ENCODE data around the gene ENTREP3.
"Not testable (repeated sequence)": the region's sequence is repeated elsewhere in the genome, so short reads cannot be mapped to it uniquely, and the experiment has no call there.

Gene ENTREP3

DNA sequence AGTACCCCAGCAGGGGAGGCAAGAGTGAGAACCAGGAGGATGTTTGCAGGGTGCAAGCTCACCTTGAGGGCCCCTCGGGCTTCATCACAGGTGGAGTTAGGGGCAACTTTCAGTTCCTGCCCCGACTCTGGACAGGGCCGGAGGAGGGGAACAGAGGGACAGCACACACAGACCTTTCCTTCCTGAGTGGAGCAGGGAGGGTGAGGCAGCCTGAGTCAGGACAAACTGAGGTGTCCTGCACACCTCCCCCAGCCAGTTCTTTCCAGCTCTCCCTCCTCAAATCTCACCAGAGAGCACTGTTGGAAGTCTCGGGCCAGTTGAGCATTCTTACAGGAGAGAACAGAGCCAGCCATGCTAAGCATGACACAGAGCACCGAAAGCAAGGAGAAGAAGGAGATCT lies 1.5 kb downstream of the ENTREP3 start:
- in situ Hi-C loops (cut with HindIII; ENCODE audit: low sequenced_read_pairs): no loop called here

DNA sequence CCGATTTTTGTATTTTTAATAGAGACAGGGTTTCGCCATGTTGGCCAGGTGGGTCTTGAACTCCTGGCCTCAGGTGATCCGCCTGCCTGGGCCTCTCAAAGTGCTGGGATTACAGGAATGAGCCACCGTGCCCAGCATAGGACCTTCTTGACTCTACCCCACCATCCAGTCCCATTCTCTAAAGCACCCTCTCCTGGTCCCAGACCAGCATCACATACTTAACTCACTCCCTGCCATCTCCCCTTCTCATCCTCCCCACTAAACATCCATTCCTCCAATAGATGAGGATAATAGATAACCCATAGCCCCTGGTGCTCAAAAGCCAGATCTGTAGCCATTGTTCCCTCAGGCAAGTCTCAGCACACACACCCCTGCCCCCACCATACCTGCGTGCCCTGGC lies 2.1 kb downstream of the ENTREP3 start:
- in situ Hi-C loops (cut with HindIII; ENCODE audit: low sequenced_read_pairs): no loop called here

DNA sequence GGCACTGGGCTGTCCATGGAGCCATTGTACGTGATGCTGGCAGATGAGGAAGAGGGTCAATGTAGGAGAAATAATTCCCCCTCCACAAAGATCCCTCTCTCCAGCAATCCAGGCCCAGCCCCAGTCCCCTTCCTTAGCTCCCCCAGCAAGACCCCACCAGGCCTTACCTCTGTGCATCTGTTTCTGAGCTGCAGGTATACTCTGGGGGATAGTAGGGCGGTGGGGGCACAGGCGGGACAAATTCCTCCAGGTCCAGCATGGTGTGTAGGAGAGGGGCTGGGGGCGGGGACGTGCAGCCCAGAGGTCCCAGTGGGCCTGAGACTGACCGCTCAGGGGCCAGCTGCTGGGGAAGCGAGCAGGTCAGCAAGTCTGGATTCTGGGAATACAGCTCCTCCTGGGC lies 3.7 kb downstream of the ENTREP3 start:
- in situ Hi-C loops (cut with HindIII; ENCODE audit: low sequenced_read_pairs): no loop called here

DNA sequence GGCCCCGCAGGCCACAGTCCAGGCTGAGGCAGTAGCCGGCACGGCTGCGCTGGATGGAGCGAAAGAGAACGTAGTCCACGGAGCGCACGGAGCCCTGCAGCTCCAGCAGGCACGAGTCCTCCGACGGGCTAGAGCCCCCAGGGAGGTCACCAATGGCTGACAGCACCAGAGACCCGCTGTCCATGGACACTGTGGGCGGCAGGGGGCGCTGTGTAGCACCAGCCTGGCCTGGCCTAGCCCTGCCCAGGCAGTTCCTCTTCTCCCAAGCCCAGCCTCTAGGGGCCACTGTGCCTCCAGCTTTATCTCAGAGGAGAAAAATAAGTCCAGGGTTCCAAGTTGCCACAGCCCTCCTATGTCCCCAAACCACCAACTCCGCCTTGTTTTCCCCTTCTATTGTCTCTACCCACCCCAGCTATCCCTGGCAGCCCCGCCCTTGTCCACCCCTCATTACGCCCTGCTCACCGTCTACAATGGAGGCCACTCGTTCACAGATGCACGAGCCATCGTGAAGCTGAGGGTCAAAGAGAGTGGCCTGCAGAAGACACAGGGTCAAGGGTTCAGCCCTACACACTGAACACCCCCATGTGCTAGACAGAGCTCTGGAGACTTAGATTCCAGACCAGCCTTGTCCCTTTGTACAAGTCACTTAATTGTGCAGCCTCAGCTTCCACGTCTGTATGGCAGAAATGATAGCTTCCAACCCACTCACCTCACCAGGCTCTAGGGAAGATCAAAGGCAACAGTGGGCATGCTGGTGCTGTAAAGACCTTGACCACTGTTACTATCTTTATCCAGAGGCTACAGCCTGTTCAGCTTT lies 4.4 kb downstream of the ENTREP3 start:
- in situ Hi-C loops (cut with HindIII; ENCODE audit: low sequenced_read_pairs): no loop called here

DNA sequence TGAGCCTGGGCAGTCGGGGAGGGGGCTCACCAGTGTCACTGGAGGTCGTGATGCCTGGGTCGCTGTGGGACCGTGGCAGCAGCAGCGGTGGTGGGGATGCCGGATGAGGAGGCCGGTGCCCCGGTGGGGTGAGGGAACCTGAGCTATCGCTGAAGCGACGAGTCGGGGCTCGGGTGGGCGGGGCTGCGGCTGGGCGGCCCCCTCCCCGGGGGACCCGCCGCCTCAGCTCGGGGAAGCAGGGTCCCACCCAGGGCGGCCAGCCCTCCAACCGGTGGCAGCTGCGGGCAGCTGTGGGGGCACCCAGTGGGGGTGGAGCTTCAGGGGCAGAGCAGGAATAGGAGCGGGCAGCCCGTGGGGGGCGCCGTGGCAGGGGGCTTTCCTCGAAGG lies 5.0 kb downstream of the ENTREP3 start:
- in situ Hi-C loops (cut with HindIII; ENCODE audit: low sequenced_read_pairs): no loop called here

DNA sequence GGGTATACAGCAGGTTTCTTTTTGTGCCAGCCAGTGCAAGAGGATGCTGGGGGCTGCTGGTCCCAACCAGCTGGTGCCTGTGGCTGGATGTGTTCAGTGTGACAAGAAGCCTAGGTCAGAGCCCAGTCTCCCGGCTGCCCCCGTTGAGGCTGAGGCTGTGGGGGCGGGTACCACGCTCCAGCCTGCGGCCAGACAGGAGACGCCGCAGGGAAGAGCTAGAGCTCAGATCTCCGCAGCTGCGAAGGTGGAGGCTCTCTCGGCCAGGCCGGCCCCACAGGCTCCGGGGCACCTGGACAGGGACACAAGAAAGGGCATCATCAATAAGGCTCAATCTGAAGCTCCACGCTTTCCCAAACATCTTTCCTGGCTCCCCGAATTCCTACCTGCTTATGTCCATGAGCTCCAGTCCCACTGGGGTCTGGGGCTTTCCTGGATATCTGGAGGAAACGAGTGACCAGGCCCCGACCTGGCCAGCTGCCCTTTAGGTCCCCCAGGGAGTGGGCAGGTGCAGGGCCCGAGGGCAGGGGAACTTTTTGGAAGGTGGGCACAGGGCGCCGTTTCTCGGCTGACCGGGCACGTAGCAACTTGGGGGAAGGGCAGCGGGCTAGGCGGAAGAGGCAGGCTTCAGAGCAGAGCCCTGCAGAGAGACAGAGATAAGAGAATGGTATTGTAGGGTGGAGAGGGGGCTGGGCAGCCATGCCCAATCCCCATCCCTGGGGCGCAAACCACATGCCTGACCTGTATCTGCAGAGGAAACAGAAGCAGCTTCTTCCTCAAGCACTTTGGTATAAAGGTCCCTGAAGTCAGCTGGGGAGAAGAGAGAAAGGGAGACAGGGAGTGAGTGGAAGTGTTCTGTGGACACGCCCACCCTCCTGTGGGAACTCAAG lies 7.4 kb downstream of the ENTREP3 start:
- in situ Hi-C loops (cut with HindIII; ENCODE audit: low sequenced_read_pairs): no loop called here

DNA sequence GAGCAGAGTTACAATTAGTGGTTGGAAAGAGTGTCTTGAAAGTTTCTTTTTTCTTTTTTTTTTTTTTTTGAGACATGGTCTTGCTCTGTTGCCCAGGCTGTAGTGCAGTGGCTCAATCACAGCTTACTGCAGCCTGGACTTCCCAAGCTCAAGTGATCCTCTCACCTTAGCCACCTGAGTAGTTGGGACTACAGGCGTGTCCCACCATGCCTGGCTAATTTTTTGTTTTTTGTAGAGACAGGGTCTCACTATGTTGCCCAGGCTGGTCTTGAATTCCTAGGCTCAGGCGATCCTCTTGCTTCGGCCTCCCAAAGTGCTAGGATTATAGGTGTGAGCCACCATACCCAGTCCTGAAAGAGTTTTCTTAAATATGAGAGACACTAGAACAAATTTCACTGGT lies 8.5 kb downstream of the ENTREP3 start:
- in situ Hi-C loops (cut with HindIII; ENCODE audit: low sequenced_read_pairs): not testable (repeated sequence)

DNA sequence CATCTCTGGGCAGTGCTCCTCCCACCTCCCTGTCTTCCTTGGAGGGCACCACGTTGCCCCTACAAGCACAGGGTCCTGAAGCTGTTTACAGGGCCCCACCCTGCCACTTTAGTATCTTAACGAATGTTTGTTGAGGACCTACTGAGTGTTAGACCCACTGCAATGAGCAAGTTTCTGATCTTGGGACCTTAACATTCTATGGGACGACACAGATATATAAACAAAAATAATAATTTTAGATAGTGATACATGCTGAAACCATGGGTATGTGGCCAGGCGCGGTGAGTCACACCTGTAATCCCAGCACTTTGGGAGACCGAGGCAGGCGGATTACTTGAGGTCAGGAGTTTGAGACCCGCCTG lies 10.1 kb downstream of the ENTREP3 start:
- in situ Hi-C loops (cut with HindIII; ENCODE audit: low sequenced_read_pairs): no loop called here

DNA sequence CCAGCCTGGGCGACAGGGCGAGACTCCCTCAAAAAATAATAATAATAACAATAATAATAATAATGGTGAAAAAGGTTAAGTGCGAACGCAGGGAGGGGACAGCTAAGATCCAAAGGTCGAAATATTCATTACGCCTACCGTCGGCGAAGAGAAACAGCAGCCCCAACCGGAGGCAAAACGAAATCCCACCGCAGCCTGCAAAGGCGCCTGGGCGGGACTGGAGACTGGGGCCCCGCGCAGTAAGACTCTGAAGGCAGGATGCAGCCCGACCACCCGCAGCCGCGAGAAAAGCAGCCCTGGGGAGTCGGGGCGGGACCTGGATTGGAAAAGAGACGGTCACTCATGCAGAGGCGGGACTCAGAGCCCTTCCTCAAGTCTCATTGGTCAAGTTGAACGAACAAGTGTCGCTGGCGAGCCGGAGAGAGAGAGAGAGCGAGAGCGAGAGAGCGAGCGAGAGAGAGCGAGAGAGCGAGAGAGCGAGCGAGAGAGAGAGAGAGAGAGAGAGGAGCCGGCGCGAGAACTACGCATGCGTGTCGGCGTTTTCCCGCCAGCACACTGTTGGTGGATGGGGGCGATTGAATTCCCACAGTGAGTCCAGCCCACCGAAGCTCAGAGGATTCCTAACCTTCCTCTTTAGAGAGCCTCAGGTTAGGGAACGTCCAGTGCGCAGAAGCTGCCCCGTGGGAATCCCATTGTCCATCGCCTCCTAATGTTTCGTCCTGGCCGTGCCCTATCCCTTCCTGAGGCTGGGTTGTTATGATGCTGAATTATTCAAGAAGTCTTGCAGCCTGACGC lies 10.7 kb downstream of the ENTREP3 start:
- in situ Hi-C loops (cut with HindIII; ENCODE audit: low sequenced_read_pairs): no loop called here

DNA sequence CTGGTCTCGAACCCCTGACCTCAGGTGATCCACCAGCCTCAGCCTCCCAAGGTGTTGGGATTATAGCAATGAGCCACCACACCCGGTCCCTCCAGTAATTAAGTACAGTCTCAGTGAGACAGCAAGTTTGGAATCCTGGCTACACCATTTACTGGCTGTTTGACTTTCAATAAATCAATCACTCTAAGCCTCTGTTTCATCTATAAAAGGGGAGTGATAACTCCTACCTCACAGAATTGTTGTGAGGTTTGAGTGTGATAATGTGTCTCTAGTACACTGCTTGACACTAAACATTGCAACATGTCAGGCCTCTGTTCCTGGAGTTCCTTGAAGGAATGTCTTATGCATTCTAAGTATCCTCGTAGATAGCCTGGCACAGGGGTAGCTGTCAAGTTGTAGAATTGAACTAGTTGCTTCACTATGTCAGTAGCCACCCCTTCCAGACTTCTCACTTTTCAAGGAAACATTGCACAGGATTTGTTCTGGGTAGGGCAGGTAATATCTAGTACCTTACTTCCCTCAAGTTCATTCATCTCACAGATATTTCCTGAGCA lies 12.4 kb downstream of the ENTREP3 start:
- in situ Hi-C loops (cut with HindIII; ENCODE audit: low sequenced_read_pairs): no loop called here

DNA sequence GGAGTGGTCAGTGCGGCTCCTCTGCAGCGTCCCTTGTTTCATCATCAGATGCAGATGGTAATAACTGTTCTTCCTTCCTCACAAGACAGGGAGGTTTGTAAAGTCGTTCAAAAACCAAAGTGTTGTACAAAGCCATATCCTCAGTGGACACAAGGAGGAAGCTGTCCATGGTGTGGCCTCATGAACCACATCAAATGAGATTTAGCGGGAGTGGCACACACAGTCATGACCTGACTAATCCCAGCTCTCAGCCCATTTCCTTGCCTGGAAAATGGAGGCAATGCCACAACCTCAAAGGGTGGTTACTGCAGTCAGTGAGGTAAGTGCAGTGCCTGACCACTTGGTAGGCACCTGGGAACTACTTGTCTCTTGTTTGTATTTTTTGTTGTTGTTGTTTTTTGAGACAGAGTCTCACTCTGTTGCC lies 13.4 kb downstream of the ENTREP3 start:
- in situ Hi-C loops (cut with HindIII; ENCODE audit: low sequenced_read_pairs): no loop called here

DNA sequence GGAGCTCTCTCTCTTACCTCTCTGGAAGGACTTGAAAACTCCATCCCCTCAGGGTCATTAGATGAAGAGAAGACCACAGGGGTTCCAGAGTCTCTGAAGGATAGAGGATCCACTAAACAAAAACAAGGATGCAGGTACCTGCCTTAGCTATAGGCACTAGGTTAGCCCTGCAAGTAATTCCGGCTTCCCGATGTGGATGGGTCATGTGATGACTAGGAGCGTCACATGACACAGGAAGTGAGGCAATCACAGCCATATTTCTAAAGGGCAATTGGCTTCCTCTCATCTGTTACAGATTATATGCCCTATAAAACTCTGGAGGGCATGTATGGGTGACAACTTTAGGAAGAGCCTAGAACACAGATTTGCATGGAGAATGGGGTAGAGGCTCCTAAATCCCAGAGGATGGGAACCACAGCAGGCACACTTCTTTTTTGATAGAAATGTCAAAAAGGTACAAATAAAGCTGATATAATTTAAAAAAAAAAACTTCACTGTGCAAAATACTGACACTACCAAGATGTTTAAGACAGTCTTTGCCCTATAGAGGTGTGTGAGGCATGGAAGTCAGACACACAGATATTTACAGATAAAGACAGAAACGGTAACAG lies 14.1 kb downstream of the ENTREP3 start:
- in situ Hi-C loops (cut with HindIII; ENCODE audit: low sequenced_read_pairs): no loop called here

DNA sequence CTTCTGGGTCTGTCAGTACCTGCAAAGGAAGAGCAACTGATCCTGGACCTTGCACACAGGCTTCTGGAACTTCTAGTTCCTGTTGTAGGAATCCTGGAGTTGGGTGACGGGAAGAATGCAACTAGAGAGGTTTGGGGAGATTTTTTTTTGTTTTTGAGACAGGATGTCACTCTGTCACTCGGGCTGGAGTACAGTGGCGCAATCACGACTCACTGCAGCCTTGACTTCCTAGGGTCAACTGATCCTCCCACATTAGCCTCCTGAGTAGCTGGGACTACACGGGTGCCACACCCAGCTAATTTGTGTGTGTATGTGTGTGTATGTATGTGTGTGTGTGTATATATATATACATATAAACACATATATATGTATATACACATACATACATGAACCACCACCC lies 18.8 kb downstream of the ENTREP3 start:
- in situ Hi-C loops (cut with HindIII; ENCODE audit: low sequenced_read_pairs): no loop called here

DNA sequence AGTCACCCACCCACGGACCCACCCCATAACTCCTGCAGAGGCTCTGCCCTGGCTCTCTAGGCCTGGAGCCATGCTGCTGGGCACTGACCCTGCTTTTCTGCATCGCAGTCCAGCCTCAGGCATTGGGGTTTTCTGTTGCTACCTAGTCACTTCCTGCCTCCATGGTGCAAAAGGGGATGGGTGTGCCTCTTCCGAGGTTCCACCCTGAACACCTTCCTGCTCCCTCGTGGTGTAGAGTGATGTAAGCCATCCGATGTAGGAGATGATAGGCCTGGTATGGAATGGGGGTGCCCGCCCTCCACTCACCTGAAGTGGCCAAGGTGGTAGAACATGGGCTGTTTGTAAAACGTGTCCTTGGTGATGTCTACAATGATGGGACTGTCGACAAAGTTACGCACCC lies 19.9 kb downstream of the ENTREP3 start:
- in situ Hi-C loops (cut with HindIII; ENCODE audit: low sequenced_read_pairs): not testable (repeated sequence)

DNA sequence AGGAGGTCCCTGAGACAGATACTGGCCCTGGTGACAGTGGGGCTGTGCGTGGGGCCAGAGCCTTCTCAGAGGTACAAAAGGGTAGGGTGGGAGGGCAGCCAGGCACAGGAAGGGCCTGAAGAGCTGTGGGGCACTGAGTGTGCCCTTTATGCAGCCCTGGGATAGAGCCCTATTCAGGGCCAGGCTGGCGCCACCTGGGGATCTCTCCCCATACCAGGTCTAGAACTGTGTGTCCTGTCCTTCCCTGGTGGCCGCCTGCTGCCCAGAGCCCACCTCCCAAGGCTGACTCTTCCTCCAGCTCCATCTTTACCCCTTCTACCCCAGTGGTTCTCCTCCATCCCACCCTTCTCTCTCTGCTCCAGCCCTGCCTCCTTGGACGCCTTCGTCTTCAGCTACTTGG lies 21.8 kb downstream of the ENTREP3 start:
- in situ Hi-C loops (cut with HindIII; ENCODE audit: low sequenced_read_pairs): not testable (repeated sequence)

DNA sequence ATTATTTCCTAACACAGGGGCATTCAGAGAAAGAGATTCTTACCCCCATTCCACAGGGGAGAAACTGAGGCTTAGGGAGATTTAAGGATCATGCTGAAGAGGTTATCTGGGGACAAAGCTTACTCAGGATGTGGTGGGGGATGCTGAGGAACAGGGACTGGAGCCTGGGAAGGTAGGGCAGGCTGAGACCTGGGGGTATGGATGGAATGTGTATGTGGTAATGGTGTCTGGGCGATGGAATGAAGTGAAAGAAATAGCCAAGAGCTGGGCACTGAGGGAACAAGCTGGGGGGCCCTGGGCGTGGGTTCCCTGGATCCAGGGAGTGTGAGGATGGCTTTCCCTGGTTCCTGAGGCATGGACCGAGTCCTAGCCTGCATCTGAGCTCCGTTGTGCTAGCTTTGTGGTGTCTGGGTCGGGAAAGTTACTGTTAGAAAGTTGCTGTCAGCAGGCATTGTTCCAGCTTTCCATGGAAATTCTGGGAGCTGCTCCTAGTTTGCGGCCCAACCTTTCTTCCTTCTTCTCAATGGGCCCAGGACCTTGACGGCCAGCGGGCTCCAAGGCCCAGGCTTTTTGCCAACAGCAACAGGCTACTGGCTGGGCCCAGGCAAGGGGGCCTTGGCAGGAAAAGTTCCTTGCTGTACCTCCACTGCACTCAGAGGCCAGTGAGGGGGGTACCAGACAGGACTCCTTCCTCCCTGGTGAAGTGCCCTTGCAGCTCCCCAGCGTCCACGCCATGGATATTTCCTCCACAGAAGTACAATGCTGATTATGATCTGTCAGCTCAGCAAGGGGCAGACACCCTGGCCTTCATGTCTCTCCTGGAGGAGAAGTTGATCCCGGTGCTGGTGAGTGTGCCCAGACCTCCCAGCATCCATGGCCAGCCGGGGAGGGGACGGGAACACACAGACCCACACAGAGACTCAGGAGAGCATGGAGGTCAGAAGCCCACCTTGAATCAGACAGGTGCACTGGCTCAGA lies 23.0 kb downstream of the ENTREP3 start:
- in situ Hi-C loops (cut with HindIII; ENCODE audit: low sequenced_read_pairs): not testable (repeated sequence)

DNA sequence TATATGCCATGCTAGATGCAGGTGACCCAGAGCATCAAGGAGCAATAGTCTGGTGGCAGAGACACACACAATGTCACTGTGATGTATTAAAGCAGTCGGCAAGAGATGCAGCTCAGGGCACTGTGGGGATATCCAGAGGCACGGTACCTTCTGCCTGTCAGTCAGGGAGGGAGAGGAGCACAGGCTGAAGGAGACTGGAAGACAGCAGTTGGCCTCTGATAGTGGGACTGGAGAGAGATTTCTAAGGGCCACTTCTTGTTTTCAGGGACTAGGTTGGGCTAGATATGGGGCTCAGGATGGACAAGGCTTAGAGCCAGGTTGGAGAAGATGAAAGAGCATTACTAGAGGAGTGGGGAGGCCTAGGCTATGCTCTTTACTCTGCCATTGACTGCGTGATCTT lies 24.0 kb downstream of the ENTREP3 start:
- in situ Hi-C loops (cut with HindIII; ENCODE audit: low sequenced_read_pairs): not testable (repeated sequence)

DNA sequence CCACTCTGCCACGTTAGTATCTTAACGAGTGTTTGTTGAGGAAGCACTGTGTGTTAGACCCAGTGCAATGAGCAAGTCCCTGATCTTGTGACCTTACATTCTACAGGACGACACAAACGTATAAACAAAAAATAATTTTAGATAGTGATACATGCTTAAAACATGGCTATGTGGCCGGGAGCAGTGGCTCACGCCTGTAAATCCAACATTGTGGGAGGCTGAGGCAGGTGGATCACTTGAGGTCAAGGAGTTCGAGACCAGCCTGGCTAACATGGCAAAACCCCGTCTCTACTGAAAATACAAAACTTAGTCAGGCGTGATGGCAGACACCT lies 27.2 kb downstream of the ENTREP3 start:
- in situ Hi-C loops (cut with HindIII; ENCODE audit: low sequenced_read_pairs): no loop called here

DNA sequence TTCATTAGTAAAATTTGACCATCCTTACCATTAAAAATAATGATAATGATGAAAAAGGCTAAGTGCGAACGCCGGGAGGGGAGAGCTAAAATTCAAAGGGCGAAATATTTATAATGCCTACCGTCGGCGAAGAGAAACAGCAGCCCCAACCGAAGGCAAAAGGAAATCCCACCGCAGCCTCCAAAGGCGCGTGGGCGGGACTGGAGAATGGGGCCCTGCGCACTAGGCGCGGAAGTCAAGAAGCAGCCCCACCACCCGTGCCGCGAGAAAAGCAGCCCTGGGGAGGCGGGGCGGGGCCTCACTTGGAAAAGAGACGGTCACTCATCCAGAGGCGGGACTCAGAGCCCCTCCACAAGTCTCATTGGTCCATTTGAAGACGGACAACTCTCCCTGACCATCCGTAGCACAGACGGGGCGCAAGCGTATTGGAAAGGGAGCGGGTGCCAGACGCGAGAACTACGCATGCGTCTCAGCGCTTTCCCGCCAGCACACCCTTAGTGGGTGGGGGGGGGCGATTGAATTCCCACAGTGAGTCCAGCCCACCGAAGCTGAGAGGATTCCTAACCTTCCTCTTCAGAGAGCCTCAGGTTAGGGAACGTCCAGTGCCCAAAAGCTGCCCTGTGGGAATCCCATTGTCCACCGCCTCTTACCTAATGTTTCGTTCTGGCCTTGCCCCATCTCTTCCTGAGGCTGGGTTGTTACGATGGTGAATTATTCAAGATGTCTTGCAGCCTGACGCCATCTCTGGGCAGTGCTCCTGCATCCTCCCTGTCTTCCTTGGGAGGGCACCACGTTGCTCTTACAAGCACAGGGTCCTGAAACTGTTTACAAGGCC lies 27.8 kb downstream of the ENTREP3 start:
- in situ Hi-C loops (cut with HindIII; ENCODE audit: low sequenced_read_pairs): no loop called here
